ENCODE measurements around the gene DNLZ.

The DNLZ gene

DNA sequence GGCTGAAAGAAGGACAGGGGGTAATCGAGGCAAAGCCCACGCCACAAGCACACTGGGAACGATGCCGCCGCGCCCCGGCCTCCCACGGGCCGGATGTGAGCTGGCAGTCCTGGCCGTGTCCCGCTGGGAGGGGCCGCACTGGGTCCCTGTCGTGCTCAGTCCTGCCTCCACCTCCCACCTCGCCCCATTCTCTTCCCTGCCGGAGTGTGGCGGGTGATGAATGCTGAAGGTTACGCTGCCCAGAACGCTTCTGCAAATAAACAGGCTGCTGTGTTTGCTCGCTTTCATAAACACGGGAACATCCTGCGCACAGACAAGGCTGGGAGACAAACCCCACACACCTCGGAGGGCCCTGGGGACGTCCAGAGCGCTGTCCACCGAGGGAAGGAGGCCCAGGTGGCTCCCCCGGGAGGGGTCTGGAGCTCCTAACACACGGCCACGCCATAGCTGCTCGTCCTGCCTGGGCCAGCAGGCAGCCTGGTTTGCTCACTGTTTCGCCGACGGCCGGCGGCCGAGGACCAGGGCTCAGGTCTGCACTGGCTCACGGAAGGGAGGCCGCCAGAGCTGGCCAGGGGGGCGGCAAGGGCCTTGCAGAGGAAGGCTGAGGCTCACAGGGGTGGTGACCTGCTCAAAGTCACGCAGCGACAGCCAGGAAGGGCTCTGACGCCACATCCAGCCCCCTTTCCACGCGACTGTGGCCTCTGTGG lies 2.3 kb downstream of the DNLZ start:
- H3K27ac ChIP-seq = no peak overlapping the region
- TF ChIP-seq, protein P1, sequence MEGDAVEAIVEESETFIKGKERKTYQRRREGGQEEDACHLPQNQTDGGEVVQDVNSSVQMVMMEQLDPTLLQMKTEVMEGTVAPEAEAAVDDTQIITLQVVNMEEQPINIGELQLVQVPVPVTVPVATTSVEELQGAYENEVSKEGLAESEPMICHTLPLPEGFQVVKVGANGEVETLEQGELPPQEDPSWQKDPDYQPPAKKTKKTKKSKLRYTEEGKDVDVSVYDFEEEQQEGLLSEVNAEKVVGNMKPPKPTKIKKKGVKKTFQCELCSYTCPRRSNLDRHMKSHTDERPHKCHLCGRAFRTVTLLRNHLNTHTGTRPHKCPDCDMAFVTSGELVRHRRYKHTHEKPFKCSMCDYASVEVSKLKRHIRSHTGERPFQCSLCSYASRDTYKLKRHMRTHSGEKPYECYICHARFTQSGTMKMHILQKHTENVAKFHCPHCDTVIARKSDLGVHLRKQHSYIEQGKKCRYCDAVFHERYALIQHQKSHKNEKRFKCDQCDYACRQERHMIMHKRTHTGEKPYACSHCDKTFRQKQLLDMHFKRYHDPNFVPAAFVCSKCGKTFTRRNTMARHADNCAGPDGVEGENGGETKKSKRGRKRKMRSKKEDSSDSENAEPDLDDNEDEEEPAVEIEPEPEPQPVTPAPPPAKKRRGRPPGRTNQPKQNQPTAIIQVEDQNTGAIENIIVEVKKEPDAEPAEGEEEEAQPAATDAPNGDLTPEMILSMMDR (conservative IDR thresholded peaks at IDR 0.05) = no peak

DNA sequence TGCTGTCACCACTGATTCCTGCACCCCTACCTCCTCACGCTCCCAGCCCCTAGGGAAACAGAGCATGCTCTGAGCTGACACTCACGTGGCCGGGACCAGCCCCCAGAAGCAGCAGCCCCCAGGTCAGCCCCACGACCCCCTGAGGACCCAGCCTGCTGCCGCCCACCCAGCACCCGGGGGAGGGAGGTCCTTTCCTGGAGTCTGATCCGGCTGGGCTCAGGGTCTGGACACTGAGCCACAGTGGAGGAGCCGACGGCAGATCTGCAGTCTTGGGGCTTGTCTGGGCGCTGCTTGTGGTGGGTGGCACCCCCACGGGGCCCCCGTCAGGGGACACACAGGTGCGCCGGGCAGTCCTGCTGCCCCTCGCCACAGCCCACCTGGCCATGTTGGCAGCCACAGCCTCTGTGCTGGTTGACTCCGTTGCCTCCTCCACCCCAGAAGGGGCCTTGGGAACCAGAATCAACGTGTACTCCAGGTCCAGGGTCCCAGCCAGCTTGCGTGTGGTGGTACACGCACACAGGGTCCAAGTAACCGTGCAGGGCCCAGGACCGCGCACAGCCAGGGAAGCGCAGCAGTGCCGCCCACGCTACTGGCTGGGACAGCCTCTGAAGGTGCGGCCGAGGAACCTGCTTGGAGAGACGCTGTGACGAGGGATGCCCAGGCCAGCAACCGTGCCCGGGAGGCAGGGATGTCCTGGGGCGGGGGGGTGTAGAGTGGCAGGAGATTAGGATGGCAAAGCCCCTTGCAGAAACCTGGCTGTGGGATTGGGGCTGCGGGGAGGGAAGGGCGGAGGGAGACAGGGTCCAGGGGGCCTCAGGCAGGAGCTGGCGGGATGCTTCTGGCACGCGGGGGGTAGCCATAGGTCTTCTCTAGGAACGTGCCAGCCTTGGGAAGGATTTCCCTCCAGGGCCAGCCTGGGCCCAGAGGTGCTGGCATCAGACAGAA lies 3.5 kb downstream of the DNLZ start:
- no peak overlapping the region for H3K27ac ChIP-seq
- TF ChIP-seq, protein P1 (conservative IDR thresholded peaks at IDR 0.05) = no peak

DNA sequence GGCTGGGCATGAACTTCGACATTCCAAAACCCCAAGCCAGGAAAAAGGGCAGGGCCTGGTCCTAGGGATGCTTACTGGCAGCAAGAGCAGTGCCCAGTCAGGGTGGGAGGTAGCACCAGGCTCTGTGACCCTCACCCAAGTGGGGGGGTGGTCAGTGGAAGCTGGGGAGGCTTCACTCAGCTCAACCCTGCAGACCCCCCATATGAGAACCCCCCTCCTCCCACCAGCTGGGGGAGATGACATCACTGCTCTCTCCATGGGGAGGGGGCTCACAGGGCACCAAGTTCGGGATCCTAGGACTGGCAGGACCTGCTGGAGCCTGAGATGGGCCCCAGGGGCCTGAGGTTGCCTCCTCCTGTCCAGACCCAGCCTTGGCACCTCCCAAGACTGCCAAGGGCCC lies 4.7 kb downstream of the DNLZ start:
- TF ChIP-seq, protein P1 (conservative IDR thresholded peaks at IDR 0.05) = no peak
- H3K27ac ChIP-seq = no peak overlapping the region

DNA sequence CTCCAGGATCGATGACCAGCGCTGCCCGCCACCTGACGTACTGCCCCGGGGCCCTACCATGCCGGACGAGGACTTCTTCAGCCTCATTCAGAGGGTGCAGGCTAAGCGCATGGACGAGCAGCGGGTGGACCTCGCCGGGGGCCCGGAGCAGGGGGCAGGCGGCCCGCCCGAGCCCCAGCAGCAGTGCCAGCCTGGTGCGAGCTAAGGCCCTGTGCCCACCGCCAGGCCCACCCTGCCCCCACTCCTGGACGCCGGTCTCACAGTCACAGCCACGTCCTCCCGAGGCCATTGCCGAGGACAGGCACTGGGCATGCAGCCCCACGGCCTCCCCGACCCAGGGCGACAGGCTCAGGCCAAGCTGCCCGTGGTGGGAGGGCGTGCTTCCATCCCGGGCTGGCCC lies 5.5 kb downstream of the DNLZ start:
- no peak overlapping the region for H3K27ac ChIP-seq
- TF ChIP-seq, protein P1 (conservative IDR thresholded peaks at IDR 0.05) = no peak

DNA sequence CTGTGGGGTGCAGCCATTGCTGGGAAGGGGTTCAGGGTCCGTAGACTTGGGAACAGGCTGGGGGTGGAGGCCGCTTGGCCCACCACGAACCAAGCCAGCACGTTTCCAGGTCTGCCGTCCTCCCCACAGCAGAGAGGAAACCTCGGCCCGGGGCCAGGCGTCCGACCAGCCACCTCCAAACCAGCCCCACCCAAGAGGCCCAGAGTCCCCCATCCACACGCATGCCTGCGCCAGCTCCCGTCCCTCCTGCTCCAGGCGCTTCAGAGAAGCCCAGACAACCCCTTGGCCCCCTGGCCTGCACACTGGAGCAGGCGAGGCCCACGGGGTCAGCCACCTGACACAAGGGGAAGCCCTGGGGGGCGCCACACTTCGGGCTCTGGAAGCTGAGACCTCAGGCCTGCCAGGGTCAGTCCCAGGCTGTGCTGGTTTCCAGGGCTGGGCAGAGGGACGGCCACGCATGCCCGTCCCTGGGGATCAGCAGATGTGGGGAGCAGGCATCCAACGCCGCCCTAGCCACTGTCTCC lies 6.3 kb downstream of the DNLZ start:
- TF ChIP-seq, protein P1 (conservative IDR thresholded peaks at IDR 0.05) = no peak
- no peak overlapping the region for H3K27ac ChIP-seq

DNA sequence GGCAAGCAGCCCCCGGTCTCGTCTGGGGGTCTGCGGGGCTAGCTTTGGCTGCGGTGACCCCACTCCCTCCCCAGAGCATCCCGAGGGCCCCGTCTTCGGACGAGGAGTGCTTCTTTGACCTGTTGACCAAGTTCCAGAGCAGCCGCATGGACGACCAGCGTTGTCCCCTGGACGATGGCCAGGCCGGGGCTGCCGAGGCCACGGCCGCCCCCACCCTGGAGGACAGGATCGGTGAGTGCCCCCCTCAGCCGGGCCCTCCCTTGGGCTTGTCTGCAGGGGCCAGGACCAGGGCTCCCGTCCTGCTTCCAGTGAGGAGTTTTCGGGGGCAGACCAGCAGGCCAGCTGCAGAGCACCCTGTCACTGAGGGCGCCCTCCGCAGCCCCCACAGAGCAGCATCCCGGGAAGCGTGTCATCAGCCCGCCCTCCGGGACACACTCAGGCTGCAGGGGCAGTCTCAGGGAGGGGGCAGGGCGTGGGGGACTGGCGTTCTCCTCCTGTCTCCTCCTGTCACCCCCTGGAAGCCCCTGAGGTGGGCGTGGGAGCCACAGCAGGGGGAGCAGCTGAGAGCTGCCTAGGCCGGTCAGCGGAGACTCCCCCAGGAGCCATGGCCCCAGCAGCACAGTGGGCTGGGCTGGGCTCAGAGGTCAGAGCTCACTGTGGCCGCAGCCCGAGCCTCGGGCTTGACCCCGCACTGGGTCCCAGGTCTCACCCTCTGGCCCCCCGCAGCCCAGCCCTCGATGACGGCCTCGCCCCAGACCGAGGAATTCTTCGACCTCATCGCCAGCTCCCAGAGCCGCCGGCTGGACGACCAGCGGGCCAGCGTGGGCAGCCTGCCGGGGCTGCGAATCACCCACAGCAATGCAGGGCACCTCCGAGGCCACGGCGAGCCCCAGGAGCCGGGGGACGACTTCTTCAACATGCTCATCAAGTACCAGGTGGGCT lies 7.7 kb downstream of the DNLZ start:
- H3K27ac ChIP-seq = no peak overlapping the region
- TF ChIP-seq, protein P1 (conservative IDR thresholded peaks at IDR 0.05) = no peak

Measured in VCaP (cell line).